Tracheal epithelial cell (primary cell): ENCODE measurements around the gene ZNF708. TPM values are rescaled to one million over a fixed set of nuclear protein-coding genes. Genes with fewer than 3 reads are reported as not detected.

Source experiments
- total RNA-seq: library from RNA; depleted of rRNA; stranded (reverse); fragments of >200 nt; gene quantifications from 2 replicates; pipeline ENCODE4 v1.2.1, GENCODE V29; 2014

ZNF708 gene
- 3.1 and 3.2 TPM in 2 replicates for total RNA-seq

GRCh38 chr19:21328885-21329605 lies at the start of gene ZNF708:
ZNF708 (minus strand) TSS chr19:21329410; CDS start chr19:21329212, 198 bp downstream.

GRCh38 chr19:21358768-21359451 lies 29.7 kb upstream of the ZNF708 start, which contains the start of gene ZNF738:
ZNF738 (plus strand) TSS chr19:21359000; CDS start chr19:21359141, 141 bp downstream.

Other genes starting within 250 kb of the ZNF708 start
- 5.3 and 5.8 TPM in 2 replicates for gene ZNF714, start 247.2 kb downstream of the ZNF708 start, total RNA-seq
- 8.2 and 11.3 TPM in 2 replicates for gene ZNF431, start 187.4 kb downstream of the ZNF708 start, total RNA-seq
- 3.0 and 3.1 TPM in 2 replicates for gene ZNF738, start 29.6 kb upstream of the ZNF708 start, total RNA-seq
- gene ZNF493, start 67.7 kb upstream of the ZNF708 start, total RNA-seq: 7.2 and 9.2 TPM in 2 replicates
- 6.6 and 7.2 TPM in 2 replicates for gene ZNF429, start 176.2 kb upstream of the ZNF708 start, total RNA-seq